ENCODE measurements around the gene RER1. TPM values are rescaled to one million over a fixed set of nuclear protein-coding genes. Genes with fewer than 3 reads are reported as not detected.

The RER1 gene
- total RNA-seq, 1 donor from 2014 or later = 105 TPM

DNA sequence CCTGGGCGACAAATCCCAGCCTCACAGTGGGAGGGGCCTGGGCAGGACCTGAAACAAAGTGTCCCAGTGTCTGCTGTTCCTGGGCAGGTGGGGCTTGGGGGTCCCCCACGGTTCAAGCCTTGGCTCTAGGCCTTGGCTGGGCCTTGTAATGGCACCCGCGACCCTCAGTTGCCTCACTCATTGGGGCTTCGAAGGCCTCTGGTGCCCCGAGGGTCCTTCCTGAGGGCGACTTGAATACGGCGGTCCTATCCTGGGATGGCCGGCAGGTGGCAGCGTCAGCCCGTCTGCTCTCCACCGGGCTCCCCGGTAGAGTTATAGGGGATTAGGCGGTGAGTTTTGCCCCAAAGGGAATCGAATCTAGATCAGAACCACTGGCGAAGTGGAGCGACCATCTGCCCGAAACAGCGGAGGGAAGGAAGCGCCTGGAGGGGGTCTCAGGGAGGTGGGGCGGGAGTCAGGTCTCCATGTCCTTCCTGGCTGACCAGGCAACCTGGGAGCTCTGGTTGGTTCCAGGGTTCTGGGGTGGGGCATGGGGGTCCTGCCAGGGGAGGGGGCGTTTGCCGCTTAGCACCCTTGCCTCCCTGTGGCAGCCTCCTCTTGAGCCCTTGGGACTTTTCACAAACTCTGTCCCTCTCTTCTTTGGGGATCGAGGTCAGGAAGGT lies 22.8 kb downstream of the RER1 start:
- no peaks in the 10 kb centered on the region for H3K9me3 Mint-ChIP-seq
- peak; percentile 23 for ATAC-seq (ENCODE audit: low read depth)
- TF ChIP-seq, protein P1, sequence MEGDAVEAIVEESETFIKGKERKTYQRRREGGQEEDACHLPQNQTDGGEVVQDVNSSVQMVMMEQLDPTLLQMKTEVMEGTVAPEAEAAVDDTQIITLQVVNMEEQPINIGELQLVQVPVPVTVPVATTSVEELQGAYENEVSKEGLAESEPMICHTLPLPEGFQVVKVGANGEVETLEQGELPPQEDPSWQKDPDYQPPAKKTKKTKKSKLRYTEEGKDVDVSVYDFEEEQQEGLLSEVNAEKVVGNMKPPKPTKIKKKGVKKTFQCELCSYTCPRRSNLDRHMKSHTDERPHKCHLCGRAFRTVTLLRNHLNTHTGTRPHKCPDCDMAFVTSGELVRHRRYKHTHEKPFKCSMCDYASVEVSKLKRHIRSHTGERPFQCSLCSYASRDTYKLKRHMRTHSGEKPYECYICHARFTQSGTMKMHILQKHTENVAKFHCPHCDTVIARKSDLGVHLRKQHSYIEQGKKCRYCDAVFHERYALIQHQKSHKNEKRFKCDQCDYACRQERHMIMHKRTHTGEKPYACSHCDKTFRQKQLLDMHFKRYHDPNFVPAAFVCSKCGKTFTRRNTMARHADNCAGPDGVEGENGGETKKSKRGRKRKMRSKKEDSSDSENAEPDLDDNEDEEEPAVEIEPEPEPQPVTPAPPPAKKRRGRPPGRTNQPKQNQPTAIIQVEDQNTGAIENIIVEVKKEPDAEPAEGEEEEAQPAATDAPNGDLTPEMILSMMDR (IDR thresholded peaks at IDR 0.05) = peak; percentile 59
- H3K4me3 Mint-ChIP-seq = peak overlapping the region; percentile 79
- peak overlapping the region; percentile 73 for H3K27ac Mint-ChIP-seq
- H3K36me3 Mint-ChIP-seq (ENCODE audit: low read depth) = peaks cover 4% of the 10 kb centered on the region
- DNase-seq = peak; percentile 76
- POLR2A ChIA-PET = interaction anchor here (0.7 to 5.7 kb wide), 5 partner anchors 101 to 230 kb away, joined by 4 to 57 read pairs (median 6); partner anchors contain the start of genes FAAP20 and TNFRSF14
- H3K27me3 Mint-ChIP-seq = no peaks in the 10 kb centered on the region
- intact Hi-C loops (cut with micrococcal nuclease) = loop anchor here (1.0 to 5.0 kb wide), 4 partner anchors 82 to 1078 kb away; no protein-coding TSS in a partner anchor
- CTCF ChIA-PET = interaction anchor here (0.6 to 2.4 kb wide), 4 partner anchors 10 to 372 kb away, joined by 3 to 21 read pairs (median 13); partner anchors contain the start of gene FAAP20
- H3K4me1 Mint-ChIP-seq = peaks cover 45% of the 10 kb centered on the region

DNA sequence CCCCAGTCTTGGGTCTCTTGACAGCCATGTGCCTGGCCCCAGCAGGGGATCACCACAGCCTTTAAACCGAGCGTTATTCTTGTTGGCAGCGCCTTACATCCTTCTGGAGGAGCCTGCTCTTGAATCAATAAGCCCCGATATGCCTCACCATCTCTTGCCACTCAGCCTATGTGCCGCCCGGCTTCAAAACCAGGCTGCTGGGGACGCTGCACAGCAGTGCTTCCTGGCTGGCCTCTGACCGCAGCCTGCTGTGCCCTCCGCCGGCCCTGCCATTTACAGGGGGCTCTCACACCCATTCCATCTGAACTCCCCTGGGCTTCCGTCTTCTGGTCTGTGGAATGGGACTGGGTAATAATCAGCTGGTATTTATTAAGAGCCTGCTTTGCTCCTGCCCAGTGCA lies 23.7 kb downstream of the RER1 start:
- intact Hi-C loops (cut with micrococcal nuclease) = loop anchor here (2.0 kb wide), 1 partner anchor 81 kb away; no protein-coding TSS in a partner anchor
- H3K36me3 Mint-ChIP-seq (ENCODE audit: low read depth) = peaks cover 2% of the 10 kb centered on the region
- H3K27ac Mint-ChIP-seq = peak overlapping the region; percentile 81
- peak overlapping the region; percentile 77 for H3K4me3 Mint-ChIP-seq
- H3K4me1 Mint-ChIP-seq = peaks cover 44% of the 10 kb centered on the region
- H3K27me3 Mint-ChIP-seq = no peaks in the 10 kb centered on the region
- POLR2A ChIA-PET = interaction anchor here (0.7 to 5.7 kb wide), 10 partner anchors 24 to 282 kb away, joined by 3 to 57 read pairs (median 6); partner anchors contain the start of genes FAAP20, MORN1, PANK4 and PRXL2B
- TF ChIP-seq, protein P1 (IDR thresholded peaks at IDR 0.05) = no peak
- no peak for DNase-seq
- ATAC-seq (ENCODE audit: low read depth) = no peak
- CTCF ChIA-PET = interaction anchor here (0.7 to 2.4 kb wide), 9 partner anchors 133 to 1204 kb away, joined by 3 to 21 read pairs (median 4); partner anchors contain the start of gene FAAP20
- H3K9me3 Mint-ChIP-seq = no peaks in the 10 kb centered on the region

DNA sequence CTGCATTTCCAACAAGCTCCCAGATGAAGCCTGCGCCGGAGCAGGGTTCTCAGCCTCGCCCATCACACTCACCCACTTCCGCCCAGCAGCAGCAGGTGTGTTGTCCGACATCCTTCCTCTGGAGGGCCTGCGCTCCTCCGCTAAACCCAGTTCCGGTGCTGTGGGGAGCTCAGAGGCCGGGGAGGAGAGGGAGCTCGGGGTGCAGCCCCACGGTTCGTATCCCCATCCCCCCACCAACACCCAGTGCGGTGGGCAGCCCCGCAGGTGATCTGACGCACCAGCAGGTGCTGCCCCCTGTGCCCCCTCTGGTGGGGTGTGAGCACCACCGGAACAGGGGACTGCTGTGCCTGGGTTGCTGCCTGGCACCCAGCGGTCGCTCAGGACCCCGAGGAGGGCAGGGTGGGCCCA lies 24.2 kb downstream of the RER1 start:
- intact Hi-C loops (cut with micrococcal nuclease) = loop anchor here (2.0 kb wide), 1 partner anchor 81 kb away; no protein-coding TSS in a partner anchor
- TF ChIP-seq, protein P1 (IDR thresholded peaks at IDR 0.05) = no peak
- Mint-ChIP-seq H3K9me3 (no peaks in the 10 kb centered on the region), H3K4me1 (peaks cover 39% of the 10 kb centered on the region), H3K27ac (peak overlapping the region; percentile 81), H3K36me3 (ENCODE audit: low read depth) (no peaks in the 10 kb centered on the region), H3K27me3 (no peaks in the 10 kb centered on the region), H3K4me3 (peak overlapping the region; percentile 77)
- POLR2A ChIA-PET = interaction anchor here (1.0 to 5.7 kb wide), 10 partner anchors 24 to 283 kb away, joined by 3 to 57 read pairs (median 6); partner anchors contain the start of genes FAAP20, MORN1, PANK4 and PRXL2B
- ATAC-seq (ENCODE audit: low read depth) = no peak
- CTCF ChIA-PET = interaction anchor here (0.7 to 2.4 kb wide), 9 partner anchors 132 to 1203 kb away, joined by 3 to 21 read pairs (median 4); partner anchors contain the start of gene FAAP20
- no peak for DNase-seq

DNA sequence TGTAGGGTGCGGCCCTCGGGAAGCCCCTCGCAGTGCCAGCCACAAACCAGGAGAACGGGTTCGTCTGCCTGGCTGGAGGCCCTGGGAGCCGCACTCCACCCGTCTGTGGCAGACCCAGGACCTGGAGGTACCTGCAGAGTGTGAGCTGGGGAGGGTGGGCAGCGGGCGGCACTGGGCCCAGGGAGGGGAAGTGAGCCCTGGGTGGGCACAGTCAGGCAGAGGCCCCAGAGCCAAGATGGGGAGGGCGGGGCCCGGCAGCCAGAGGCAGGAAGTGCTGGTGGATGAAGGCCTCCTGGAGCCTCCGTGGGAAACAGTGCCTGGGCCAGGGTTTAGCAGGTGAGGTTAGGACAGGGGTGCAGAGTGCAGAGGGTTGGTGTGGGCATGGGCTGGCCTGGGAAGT lies 24.8 kb downstream of the RER1 start:
- no peak for DNase-seq

More for the DNA sequence above, 24.8 kb downstream of the RER1 start:
- CTCF ChIA-PET = interaction anchor here (0.7 to 2.4 kb wide), 8 partner anchors 132 to 1203 kb away, joined by 3 to 21 read pairs (median 4); partner anchors contain the start of gene FAAP20
- Mint-ChIP-seq H3K36me3 (ENCODE audit: low read depth) (no peaks in the 10 kb centered on the region), H3K4me1 (peaks cover 37% of the 10 kb centered on the region), H3K4me3 (peak overlapping the region; percentile 77), H3K9me3 (no peaks in the 10 kb centered on the region), H3K27ac (peak overlapping the region; percentile 70), H3K27me3 (no peaks in the 10 kb centered on the region)
- TF ChIP-seq, protein P1 (IDR thresholded peaks at IDR 0.05) = no peak
- intact Hi-C loops (cut with micrococcal nuclease) = no loop called here
- POLR2A ChIA-PET = interaction anchor here (1.0 to 5.7 kb wide), 8 partner anchors 25 to 284 kb away, joined by 3 to 57 read pairs (median 6); partner anchors contain the start of genes FAAP20, MORN1, PANK4 and PRXL2B
- no peak for ATAC-seq (ENCODE audit: low read depth)
